T-helper 1 cell treated with Interleukin-12 subunit alpha and Interleukin-12 subunit beta and Interleukin-4 antibody, amounts not matched to agents 30 ng/mL and 1 ng/mL, for 36 hours (primary cell): ENCODE data around the gene CEP104. TPM values are rescaled to one million over a fixed set of nuclear protein-coding genes. Genes with fewer than 3 reads are reported as not detected.
"Not testable (repeated sequence)": the region's sequence is repeated elsewhere in the genome, so short reads cannot be mapped to it uniquely, and the experiment has no call there.

Source experiments
- intact Hi-C: fragments of 100-400 bp; cut with micrococcal nuclease; formaldehyde crosslinking; loops from one replicate; pipeline ENCODE4 v1.15.1; 2024
- total RNA-seq: library from RNA; stranded (reverse); gene quantifications from 2 replicates; pipeline ENCODE4 v1.2.3, GENCODE V29; 2022

Gene CEP104
- total RNA-seq, 1 donor from 2014 or later, result 65.0 TPM

DNA sequence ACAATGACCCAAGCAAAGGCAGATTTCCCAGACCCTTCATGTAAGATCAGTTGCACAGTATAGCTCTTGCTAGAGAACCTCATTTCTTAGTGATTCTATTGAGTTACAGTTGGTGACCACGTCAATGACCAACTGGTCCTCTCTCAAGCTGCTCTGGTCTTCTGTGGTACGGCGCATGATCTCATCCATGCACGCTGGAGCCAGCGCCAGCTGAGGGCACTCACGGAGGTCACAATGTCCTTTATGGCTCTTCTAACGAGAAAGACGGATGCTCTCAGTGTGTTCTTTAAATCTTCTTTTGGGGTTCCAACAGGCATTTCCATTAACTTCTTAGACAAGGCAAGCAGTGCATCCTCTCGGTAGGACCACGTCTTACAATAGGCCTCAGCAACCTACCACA lies 22.3 kb downstream of the CEP104 start:
- intact Hi-C loops, result no loop called here

DNA sequence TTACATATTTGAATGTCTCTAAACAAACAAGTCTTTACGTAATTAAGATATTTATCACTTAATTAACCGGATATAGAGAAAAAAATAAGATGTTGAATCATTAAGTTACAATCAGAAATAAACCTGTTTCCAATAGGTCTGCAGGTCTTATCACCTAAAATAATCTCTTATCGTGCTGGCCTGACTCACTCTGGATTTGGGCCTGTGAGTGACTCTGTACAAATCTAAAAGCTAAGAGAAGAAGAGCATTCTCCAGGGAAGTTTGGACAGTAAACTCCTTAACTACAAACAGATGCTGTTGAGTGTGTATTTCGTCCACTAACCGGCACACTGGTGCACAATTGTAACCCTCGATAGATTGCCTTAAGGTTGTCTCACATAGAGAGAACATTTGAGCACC lies 25.3 kb downstream of the CEP104 start:
- intact Hi-C loops, result no loop called here

- intact Hi-C loops, result no loop called here
Observed at GRCh38 chr1:3828391-3828790, 28.6 kb downstream of the CEP104 start.

DNA sequence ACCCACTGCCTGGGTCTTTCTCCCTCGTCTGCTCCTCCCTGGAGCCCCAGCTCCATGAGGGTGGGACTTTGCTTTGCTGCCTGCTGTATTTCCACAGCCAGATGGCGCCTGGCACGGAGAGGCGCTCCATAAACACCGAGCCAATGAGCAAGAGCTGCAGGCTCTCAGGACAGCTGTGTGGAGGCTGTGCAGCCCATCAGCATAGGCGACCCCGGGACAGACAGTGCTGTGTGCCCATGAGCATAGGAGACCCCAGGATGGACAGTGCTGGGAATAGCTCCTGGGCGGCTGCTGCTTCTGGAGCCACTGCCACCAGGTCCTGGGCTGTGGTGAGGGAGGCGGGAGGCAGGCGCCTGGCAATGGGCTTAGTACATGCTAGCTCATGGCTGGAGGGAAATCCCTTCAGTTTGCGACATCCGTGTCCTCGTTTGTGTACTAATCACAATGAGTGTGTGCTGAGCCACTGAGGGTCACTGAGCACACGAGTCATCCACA lies 29.2 kb downstream of the CEP104 start:
- intact Hi-C loops, result no loop called here

DNA sequence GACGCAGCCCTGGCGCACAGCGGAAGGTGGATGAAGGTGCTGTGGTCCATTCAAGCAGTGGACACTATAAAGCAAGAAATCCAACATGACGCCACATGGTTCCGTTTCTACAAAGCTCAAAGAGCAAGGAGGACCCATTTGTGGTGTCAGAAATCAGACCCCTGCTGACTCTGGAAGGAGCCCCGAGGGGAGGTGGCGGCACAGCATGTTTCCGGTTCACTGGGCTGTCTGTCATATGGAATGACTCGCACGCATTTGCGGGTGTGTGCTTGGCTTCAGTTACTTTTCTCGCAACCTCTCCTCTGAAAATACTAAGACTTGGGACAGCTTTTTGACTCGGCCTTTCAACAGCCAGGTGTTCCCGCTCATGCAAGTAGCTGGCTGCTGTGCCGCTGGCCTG lies 31.7 kb downstream of the CEP104 start:
- intact Hi-C loops, result no loop called here

DNA sequence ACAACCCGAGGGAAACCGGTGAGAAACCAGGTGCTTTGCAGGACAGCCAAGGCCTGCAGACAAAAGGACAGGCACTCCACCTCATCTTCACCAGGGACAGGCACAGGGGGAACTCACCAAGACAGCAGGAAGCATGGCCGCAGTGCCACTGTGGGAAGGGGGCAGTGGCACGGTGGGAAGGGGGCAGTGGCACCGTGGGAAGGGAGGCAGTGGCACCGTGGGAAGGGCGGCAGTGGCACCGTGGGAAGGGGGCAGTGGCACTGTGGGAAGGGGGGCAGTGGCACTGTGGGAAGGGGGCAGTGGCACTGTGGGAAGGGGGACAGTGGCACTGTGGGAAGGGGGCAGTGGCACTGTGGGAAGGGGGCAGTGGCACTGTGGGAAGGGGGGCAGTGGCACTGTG lies 32.4 kb downstream of the CEP104 start:
- intact Hi-C loops, result no loop called here

DNA sequence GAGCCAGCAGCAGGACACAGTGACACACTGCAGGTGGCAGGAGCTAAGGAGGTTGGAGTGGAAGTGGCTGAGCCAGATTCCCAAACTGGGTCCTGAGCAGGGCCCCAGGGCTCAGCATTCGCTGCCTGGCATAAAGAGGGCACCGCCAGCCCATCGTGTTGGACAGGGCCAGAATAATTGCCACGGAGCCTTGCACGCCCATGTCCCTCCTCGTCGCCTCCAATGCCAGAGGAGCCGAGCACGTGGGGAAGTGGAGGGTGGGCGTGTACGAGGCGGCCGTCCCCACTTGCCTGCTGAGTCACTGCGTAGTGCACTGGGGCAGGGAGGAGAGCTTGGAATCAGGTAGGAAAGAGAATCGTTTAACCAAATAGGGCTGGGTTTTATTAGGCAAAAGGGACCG lies 34.6 kb downstream of the CEP104 start:
- intact Hi-C loops, result no loop called here

DNA sequence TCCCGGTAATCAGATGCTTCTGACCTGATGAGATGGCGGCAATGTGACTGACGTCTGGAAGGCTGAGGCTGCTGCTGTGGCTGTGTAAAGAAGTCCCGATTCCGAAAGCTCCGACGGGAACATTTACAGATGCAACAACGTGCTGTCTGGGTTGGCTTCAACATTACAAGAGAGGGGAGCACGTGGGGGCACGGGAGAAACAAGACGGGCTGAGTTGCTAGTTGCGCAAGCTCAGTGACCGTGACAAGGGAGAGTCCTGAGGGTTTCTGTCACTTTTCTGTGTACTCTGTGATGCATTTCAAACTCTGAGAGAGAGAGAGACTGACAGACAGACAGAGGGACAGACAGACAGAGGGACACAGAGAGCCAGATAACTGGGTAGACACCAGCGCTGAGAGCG lies 35.1 kb downstream of the CEP104 start:
- intact Hi-C loops, result no loop called here

DNA sequence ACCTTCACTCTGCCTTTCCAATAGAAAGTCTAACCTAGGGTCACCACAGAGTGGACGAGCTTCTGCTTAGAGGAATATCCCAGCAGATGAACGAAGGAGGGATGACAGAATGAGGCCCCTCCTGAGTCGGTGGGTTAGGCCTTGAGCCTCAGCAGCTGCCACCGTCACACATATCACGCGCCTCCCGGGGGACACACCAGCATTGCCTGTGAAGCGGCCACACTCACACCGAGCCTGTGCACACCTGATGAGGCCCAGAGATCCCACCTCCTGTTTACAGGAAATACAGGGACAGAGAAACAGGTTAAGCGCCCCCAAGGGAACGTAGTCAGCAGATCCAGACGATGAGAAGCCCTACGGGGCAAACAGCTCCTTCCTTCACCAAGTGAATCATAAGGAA lies 35.6 kb downstream of the CEP104 start:
- intact Hi-C loops, result no loop called here

- intact Hi-C loops, result no loop called here
Observed at GRCh38 chr1:3821004-3821403, 36.0 kb downstream of the CEP104 start.

DNA sequence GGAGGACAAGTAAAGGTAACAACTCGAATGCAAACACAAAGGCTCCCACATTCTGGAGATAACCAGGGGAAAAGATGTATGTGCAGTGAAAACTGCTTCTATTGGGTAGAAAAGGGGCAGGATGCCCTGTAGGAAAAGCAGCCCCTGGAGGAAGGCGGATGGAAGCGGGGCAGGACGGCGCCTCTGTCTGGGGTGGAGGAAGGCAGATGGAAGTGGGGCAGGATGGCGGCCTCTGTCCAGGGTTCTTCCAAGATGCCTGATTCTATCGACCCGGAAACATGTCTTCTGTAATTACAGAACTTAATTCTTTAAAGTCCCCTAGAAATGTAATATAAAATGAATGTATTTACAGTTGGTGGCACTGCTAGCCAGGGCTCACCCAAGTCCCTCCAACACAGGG lies 36.7 kb downstream of the CEP104 start:
- intact Hi-C loops, result no loop called here

- intact Hi-C loops, result no loop called here
Observed at GRCh38 chr1:3819771-3820200, 37.2 kb downstream of the CEP104 start.

DNA sequence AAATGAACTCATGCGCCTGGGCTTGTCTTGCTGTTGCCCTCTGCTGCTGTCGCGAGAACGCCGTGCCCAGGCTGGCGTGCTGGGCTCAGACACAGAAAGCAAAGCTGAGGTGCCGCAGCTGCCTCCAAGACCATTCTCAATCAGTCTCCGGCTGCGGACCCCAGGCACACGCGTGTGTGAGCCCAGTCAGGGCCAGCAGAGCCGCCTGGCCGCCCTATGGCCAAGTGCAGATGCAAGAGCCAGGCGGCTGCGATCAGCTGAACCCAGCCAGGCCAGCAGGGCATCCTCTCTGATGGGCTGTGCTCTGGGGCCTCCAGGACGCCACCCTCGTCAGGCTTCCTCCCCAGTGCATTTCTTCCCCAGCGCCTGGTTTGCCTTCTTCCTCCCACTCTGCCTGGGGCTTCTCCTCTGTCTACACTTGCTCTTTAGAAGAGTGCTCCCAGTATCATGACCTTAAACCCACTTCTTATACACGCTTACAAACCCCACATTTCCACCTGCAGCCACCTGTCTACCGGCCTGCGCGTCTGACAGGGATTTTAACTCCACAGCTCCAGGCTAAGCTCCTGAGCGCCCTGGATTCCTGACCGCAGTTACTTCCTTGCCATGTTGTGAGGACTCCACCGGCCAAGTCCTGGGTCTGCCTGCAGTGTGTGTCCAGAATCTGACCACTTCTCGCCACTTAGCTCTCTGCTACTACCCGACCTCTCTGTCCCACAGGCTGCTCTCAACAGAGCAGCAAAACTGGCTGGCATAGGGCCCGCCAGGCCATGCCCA lies 39.0 kb downstream of the CEP104 start:
- intact Hi-C loops, result no loop called here

DNA sequence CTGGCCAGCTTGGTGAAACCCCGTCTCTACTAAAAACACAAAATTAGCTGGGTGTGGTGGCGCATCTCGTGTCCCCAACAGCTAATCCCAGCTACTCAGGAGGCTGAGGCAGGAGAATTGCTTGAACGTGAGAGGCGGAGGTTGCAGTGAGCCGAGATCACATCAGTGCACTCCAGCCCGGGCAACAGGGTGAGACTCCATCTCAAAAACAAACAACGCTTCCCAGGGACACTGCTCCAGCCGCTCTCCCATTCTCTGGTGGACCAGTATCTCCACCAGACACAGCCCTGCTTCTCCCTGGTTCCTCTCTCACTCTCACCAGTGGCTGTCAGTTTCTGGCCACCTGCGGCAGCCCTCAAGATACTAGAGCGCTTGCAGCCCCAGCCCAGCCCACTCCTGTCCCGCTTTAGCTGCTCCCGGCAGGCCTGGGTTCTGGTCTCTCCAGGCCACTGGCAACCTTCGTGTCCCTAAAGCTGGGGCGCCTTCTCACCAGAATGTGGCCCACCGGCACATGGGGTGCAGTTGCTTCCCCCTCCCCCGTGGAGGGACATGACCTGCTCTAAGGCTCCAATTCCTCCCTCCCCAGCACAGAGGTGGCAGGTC lies 39.8 kb downstream of the CEP104 start:
- intact Hi-C loops, result no loop called here

- intact Hi-C loops, result no loop called here
Observed at GRCh38 chr1:3816331-3817137, 40.5 kb downstream of the CEP104 start.

DNA sequence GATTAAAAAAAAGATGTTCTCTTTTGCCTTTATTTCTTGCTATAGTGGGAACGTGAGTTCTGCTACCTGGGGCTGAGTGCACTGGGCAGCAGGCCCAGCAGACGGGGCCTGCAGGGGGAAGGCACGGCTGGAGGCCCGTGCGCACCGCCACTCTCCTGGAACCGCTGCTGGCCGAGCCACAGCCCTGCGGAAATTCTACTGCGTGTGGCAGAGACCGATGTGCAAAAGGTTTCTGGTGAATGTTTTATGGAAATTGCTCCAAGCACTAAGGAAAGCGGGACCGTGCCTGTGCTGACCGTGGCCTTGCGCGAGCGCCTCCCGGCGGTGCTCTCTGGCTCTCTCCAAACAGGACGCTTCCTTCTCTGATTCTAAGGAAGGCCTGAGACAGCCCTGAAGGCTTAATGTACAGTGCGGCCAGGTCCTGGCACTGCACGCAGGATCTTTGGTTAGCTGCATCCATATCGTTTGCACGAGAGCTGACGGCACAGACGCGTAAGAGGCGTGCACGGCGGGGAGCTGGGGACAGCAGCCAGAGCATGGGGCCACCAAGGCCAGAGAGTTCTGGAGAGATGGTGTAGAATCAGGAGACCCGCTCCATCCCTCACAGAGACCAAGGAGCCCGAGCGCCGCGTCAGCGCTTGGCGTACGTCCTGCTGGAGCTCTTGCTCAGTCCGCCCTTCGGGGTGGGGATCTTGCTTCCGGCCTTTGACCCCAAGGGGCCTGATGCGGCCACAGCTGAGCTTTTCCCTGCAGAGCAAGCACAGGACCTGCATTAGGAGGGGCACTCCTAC lies 42.0 kb downstream of the CEP104 start:
- intact Hi-C loops, result no loop called here

- intact Hi-C loops, result no loop called here
Observed at GRCh38 chr1:3814065-3814464, 42.9 kb downstream of the CEP104 start.

DNA sequence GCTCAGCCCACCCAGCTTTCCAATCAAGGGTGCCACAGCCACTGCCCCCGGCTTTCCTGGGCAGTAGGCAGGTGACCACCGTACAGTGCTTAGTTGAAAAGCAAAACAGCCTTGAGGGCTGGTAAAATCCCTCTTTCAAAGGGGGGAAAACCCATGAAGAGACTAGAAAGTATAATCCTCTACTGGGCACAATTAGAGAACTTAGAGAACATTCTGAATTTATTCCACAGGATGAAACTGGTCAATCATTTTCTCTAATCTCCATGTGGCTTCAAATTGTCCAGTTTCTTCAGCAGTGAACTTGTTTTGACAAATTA lies 45.5 kb downstream of the CEP104 start:
- intact Hi-C loops, result no loop called here

DNA sequence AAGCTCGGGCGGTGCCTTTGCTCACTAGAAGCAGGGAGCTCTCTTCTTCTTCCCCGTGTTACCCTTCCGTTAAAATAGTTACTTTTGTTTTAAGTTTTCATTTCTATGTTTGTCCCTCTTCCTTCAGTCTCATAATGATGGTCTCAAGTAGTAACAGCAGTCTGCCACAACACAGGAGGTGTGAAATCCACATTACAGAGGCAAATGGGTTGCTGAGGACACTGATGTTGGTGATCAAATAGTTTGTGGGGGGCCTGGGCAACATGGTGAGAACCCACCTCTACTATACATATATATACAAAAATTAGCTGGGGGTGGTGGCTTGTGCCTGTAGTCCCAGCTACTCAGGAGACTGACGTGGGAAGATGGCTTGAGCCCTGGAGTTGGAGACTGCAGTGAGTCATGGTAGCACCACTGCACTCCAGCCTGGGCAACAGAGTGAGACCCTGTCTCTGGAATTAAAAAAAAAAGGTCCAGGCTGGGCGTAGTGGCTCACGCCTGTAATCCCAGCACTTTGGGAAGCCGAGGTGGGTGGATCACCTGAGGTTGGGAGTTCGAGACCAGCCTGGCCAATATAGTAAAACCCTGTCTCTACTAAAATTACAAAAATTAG lies 46.8 kb downstream of the CEP104 start:
- intact Hi-C loops, result not testable (repeated sequence)

GRCh38 chr1:3809680-3810079 lies 47.3 kb downstream of the CEP104 start:
- intact Hi-C loops, result no loop called here

- intact Hi-C loops, result no loop called here
Observed at GRCh38 chr1:3807769-3808168, 49.2 kb downstream of the CEP104 start.
